Lower leg skin (tissue), 3 donors: ENCODE data around the gene RAB21.
A peak's percentile ranks its signal among the peaks of the same experiment; 100 is the strongest.

Source experiments
- CTCF ChIP-seq, 3 donors: fragments of 450-650 bp; IDR thresholded peaks; one replicate each; pipeline ENCODE4 v1.5.1; 2016; ENCODE audit warnings: antibody characterized with exemption in 3 of 3, mild to moderate bottlenecking in 3 of 3, moderate library complexity in 2 of 3
- POLR2A ChIP-seq, 2 donors: fragments of 450-650 bp; IDR thresholded peaks; one replicate each; pipeline ENCODE4 v1.6.1; 2016 to 2017; ENCODE audit warnings: antibody characterized with exemption in 2 of 2, mild to moderate bottlenecking in 1 of 2, moderate library complexity in 1 of 2

DNA sequence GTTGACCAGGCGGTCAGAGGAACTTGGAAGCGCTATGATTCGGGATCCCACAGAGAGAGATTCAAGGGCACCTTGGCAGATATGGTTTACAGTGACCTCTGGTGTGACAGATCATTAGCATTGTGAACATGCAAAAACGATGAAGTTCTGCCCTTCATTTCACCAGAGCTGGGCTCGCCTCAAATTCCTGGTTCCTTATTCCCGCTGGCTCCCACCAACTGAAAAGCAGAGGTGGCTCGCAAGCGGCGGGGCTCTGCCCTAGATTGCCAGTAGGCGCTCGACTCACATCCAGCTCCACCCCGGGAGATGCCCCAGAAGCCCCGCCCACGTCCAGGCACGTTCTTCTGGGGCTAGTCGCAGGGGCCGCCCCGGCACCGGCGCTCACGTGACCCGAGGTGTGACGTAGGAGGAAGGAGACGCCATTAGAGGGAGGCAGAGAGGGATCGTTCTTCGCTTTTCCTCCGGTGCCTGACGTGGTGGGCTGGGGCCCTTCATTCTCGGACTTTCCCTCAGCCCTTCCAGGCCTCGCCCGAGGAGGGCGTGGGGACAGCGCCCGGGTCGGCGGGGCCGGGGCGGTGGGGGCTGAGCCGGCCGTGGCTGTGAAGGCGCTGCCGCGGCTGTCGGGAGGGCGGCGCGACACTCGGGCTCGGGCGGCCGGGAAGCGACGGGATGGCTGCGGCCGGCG, at the start of gene RAB21:
- TF ChIP-seq CTCF (IDR thresholded peaks at IDR 0.05): peak in 1 of 3 donors; percentile 19
- peak in 1 of 2 donors; percentile 88 for TF ChIP-seq POLR2A (IDR thresholded peaks at IDR 0.05)
